H54 (cell line): ENCODE results near the gene UBE2D4.
"Not testable (repeated sequence)": the region's sequence is repeated elsewhere in the genome, so short reads cannot be mapped to it uniquely, and the experiment has no call there.

ENCODE experiments used
- DNase-seq: peaks from one replicate; pipeline ENCODE4 v3.0.0; 2011; ENCODE audit warnings: low spot score, mixed read lengths; ENCODE audit not compliant: insufficient read length
- FAIRE-seq: peaks from 3 replicates; lab custom pipeline; 2011; peaks lifted over from hg19 to GRCh38; lab: Jason Lieb, UNC
- POLR2A ChIP-seq: IDR thresholded peaks from 2 replicates; pipeline ENCODE4 v1.6.1; 2011; ENCODE audit warnings: low read depth, mild to moderate bottlenecking, low read length

UBE2D4 gene

GRCh38 chr7:43960933-43961332 is 34.7 kb downstream of the UBE2D4 start:
- FAIRE-seq (no peak), DNase-seq (no peak)
- no peak for TF ChIP-seq POLR2A

- DNase-seq, FAIRE-seq: not testable (repeated sequence)
Measured at GRCh38 chr7:43966392-43966791, 40.2 kb downstream of the UBE2D4 start.

- peak; percentile 26 for DNase-seq
- not testable (repeated sequence) for FAIRE-seq
Measured at GRCh38 chr7:43968172-43969040, 42.2 kb downstream of the UBE2D4 start.

- not testable (repeated sequence) for FAIRE-seq, DNase-seq
Measured at GRCh38 chr7:43969586-43969985, 43.4 kb downstream of the UBE2D4 start.

GRCh38 chr7:43970698-43971097 is 44.5 kb downstream of the UBE2D4 start:
- DNase-seq, FAIRE-seq: not testable (repeated sequence)

- FAIRE-seq, DNase-seq: not testable (repeated sequence)
Measured at GRCh38 chr7:43974033-43974573, 47.9 kb downstream of the UBE2D4 start.

GRCh38 chr7:43974725-43975482 is 48.7 kb downstream of the UBE2D4 start:
- FAIRE-seq, DNase-seq: not testable (repeated sequence)

GRCh38 chr7:43977525-43977924 is 51.3 kb downstream of the UBE2D4 start:
- FAIRE-seq (no peak), DNase-seq (no peak)
- no peak for TF ChIP-seq POLR2A

- DNase-seq, FAIRE-seq: not testable (repeated sequence)
Measured at GRCh38 chr7:43978102-43978501, 51.9 kb downstream of the UBE2D4 start.

- DNase-seq, FAIRE-seq: not testable (repeated sequence)
Measured at GRCh38 chr7:43982848-43983247, 56.6 kb downstream of the UBE2D4 start.

GRCh38 chr7:43983736-43984135 is 57.5 kb downstream of the UBE2D4 start:
- not testable (repeated sequence) for FAIRE-seq

GRCh38 chr7:43985904-43986864 is 59.9 kb downstream of the UBE2D4 start:
- peak; percentile 80 for DNase-seq
- FAIRE-seq = not testable (repeated sequence)

More at GRCh38 chr7:43983736-43984135, 57.5 kb downstream of the UBE2D4 start:
- DNase-seq = not testable (repeated sequence)

GRCh38 chr7:43987476-43987875 is 61.2 kb downstream of the UBE2D4 start:
- DNase-seq, FAIRE-seq: not testable (repeated sequence)

GRCh38 chr7:43990011-43990585 is 63.9 kb downstream of the UBE2D4 start:
- FAIRE-seq, DNase-seq: not testable (repeated sequence)

- not testable (repeated sequence) for FAIRE-seq, DNase-seq
Measured at GRCh38 chr7:43990829-43991228, 64.6 kb downstream of the UBE2D4 start.

GRCh38 chr7:43992896-43993295 is 66.7 kb downstream of the UBE2D4 start:
- not testable (repeated sequence) for DNase-seq, FAIRE-seq

GRCh38 chr7:43994681-43995080 is 68.4 kb downstream of the UBE2D4 start:
- not testable (repeated sequence) for FAIRE-seq, DNase-seq

GRCh38 chr7:43997532-43997931 is 71.3 kb downstream of the UBE2D4 start, which contains the start of gene SPDYE1:
Gene SPDYE1 (plus strand): TSS chr7:43997897. CDS start chr7:43999950, 2,053 bp downstream.
- not testable (repeated sequence) for FAIRE-seq, DNase-seq
